WTC11 (cell line): ENCODE measurements around the gene FCN1. TPM values are rescaled to one million over a fixed set of nuclear protein-coding genes. Genes with fewer than 3 reads are reported as not detected.

Source experiments
- ATAC-seq: fragments of 200-7000 bp; cut with Tn5 transposase; 2 replicates; pipeline ENCODE4 v1.10.0; 2021; ENCODE audit warnings: mild to moderate bottlenecking, moderate library complexity
- CTCF ChIA-PET: fragments of 300-600 bp; sonication (Branson Sonifier 250); formaldehyde crosslinking; loops from one replicate; lab custom pipeline; 2021; ENCODE audit warnings: antibody characterized with exemption; lab: Charles Lee
- POLR2A ChIA-PET: fragments of 350-600 bp; sonication (Branson Sonifier 250); formaldehyde crosslinking; loops from one replicate; lab custom pipeline; 2021; ENCODE audit warnings: antibody characterized with exemption; lab: Charles Lee
- DNase-seq: peaks from one replicate; pipeline ENCODE4 v3.0.0; 2021; ENCODE audit warnings: low spot score
- H3K27ac Mint-ChIP-seq: 2 replicates; pipeline ENCODE4 v1.8.0; 2021; ENCODE audit warnings: mixed read lengths
- H3K27me3 Mint-ChIP-seq: 2 replicates; pipeline ENCODE4 v1.8.0; 2021; ENCODE audit warnings: low read depth, mild to moderate bottlenecking, moderate library complexity, mixed read lengths
- H3K36me3 Mint-ChIP-seq: 2 replicates; pipeline ENCODE4 v1.8.0; 2021; ENCODE audit warnings: mixed read lengths
- H3K4me1 Mint-ChIP-seq: 2 replicates; pipeline ENCODE4 v1.8.0; 2022; ENCODE audit warnings: mixed read lengths
- H3K4me3 Mint-ChIP-seq: 2 replicates; pipeline ENCODE4 v1.8.0; 2021; ENCODE audit warnings: mild to moderate bottlenecking, moderate library complexity, mixed read lengths
- H3K9me3 Mint-ChIP-seq: 2 replicates; pipeline ENCODE4 v1.8.0; 2021; ENCODE audit warnings: mixed read lengths
- ARID4B ChIP-seq: sonication (generic); formaldehyde crosslinking; IDR thresholded peaks from 2 replicates; pipeline ENCODE4 v1.8.0; 2023; ENCODE audit warnings: missing genetic modification reagents, mild to moderate bottlenecking, borderline replicate concordance
- CTCF ChIP-seq: fragments of 200-600 bp; IDR thresholded peaks from 2 replicates; pipeline ENCODE4 v1.8.0; 2022; ENCODE audit warnings: antibody characterized with exemption
- ESRRA ChIP-seq: sonication (generic); formaldehyde crosslinking; IDR thresholded peaks from 2 replicates; pipeline ENCODE4 v1.8.1; 2022; ENCODE audit warnings: mild to moderate bottlenecking, missing genetic modification reagents, borderline replicate concordance
- FOXJ3 ChIP-seq: sonication (generic); formaldehyde crosslinking; IDR thresholded peaks from 2 replicates; pipeline ENCODE4 v1.9.0; 2021; ENCODE audit warnings: missing genetic modification reagents, mild to moderate bottlenecking, borderline replicate concordance
- FOXK1 ChIP-seq: sonication (generic); formaldehyde crosslinking; IDR thresholded peaks from 2 replicates; pipeline ENCODE4 v1.8.0; 2022; ENCODE audit warnings: mild to moderate bottlenecking, moderate library complexity, missing genetic modification reagents
- HMGA2 ChIP-seq: fragments of 250-450 bp; sonication (Bioruptor Pico); IDR thresholded peaks from 2 replicates; pipeline ENCODE4 v1.4.0; 2021; ENCODE audit warnings: mild to moderate bottlenecking, moderate library complexity
- NFATC4 ChIP-seq: fragments of 250-450 bp; sonication (Bioruptor Pico); IDR thresholded peaks from 2 replicates; pipeline ENCODE4 v1.9.0; 2021; ENCODE audit warnings: mild to moderate bottlenecking
- NR3C1 ChIP-seq: sonication (generic); formaldehyde crosslinking; conservative IDR thresholded peaks from 2 replicates; pipeline ENCODE4 v1.8.1; 2023; ENCODE audit warnings: low read depth, mild to moderate bottlenecking, missing genetic modification reagents
- RELA ChIP-seq: sonication (generic); formaldehyde crosslinking; IDR thresholded peaks from 2 replicates; pipeline ENCODE4 v1.8.1; 2022; ENCODE audit warnings: missing genetic modification reagents, mild to moderate bottlenecking, borderline replicate concordance
- RORB ChIP-seq: fragments of 250-450 bp; sonication (Bioruptor Pico); IDR thresholded peaks from 2 replicates; pipeline ENCODE4 v1.9.0; 2021; ENCODE audit warnings: mild to moderate bottlenecking
- SOX15 ChIP-seq: fragments of 250-450 bp; sonication (Bioruptor Pico); IDR thresholded peaks from 2 replicates; pipeline ENCODE4 v1.9.0; 2021; ENCODE audit warnings: mild to moderate bottlenecking
- TP53 ChIP-seq: sonication (generic); formaldehyde crosslinking; IDR thresholded peaks from 2 replicates; pipeline ENCODE4 v1.8.1; 2023; ENCODE audit warnings: mild to moderate bottlenecking, missing genetic modification reagents
- USF2 ChIP-seq: sonication (generic); formaldehyde crosslinking; IDR thresholded peaks from 2 replicates; pipeline ENCODE4 v1.8.1; 2023; ENCODE audit warnings: mild to moderate bottlenecking, missing genetic modification reagents, moderate library complexity
- ZNF121 ChIP-seq: sonication (generic); formaldehyde crosslinking; IDR thresholded peaks from 2 replicates; pipeline ENCODE4 v1.8.0; 2023; ENCODE audit warnings: missing genetic modification reagents
- ZNF138 ChIP-seq: sonication (generic); formaldehyde crosslinking; conservative IDR thresholded peaks from 2 replicates; pipeline ENCODE4 v1.8.1; 2022; ENCODE audit warnings: mild to moderate bottlenecking, moderate library complexity, missing genetic modification reagents
- ZNF263 ChIP-seq: sonication (generic); formaldehyde crosslinking; IDR thresholded peaks from 2 replicates; pipeline ENCODE4 v1.8.1; 2022; ENCODE audit warnings: low read depth, mild to moderate bottlenecking, moderate library complexity, missing genetic modification reagents
- ZNF396 ChIP-seq: fragments of 250-450 bp; sonication (Bioruptor Pico); IDR thresholded peaks from 2 replicates; pipeline ENCODE4 v1.8.0; 2021; ENCODE audit warnings: mild to moderate bottlenecking, moderate library complexity, borderline replicate concordance
- ZNF671 ChIP-seq: fragments of 250-450 bp; sonication (Bioruptor Pico); IDR thresholded peaks from 2 replicates; pipeline ENCODE4 v1.8.0; 2021; ENCODE audit warnings: mild to moderate bottlenecking
- ZSCAN18 ChIP-seq: fragments of 250-450 bp; sonication (Bioruptor Pico); IDR thresholded peaks from 2 replicates; pipeline ENCODE4 v2.1.2; 2022; ENCODE audit warnings: mild to moderate bottlenecking, moderate library complexity
- total RNA-seq: library from RNA; stranded (reverse); gene quantifications from 3 replicates; pipeline ENCODE4 v1.2.3, GENCODE V29; 2021
- TF ChIP-seq, protein P1 (sequence below): sonication (generic); formaldehyde crosslinking; IDR thresholded peaks from 2 replicates; pipeline ENCODE4 v1.8.0; 2023; ENCODE audit warnings: missing genetic modification reagents

Gene FCN1
- total RNA-seq, 1 experiment from 2014 or later: not detected

DNA sequence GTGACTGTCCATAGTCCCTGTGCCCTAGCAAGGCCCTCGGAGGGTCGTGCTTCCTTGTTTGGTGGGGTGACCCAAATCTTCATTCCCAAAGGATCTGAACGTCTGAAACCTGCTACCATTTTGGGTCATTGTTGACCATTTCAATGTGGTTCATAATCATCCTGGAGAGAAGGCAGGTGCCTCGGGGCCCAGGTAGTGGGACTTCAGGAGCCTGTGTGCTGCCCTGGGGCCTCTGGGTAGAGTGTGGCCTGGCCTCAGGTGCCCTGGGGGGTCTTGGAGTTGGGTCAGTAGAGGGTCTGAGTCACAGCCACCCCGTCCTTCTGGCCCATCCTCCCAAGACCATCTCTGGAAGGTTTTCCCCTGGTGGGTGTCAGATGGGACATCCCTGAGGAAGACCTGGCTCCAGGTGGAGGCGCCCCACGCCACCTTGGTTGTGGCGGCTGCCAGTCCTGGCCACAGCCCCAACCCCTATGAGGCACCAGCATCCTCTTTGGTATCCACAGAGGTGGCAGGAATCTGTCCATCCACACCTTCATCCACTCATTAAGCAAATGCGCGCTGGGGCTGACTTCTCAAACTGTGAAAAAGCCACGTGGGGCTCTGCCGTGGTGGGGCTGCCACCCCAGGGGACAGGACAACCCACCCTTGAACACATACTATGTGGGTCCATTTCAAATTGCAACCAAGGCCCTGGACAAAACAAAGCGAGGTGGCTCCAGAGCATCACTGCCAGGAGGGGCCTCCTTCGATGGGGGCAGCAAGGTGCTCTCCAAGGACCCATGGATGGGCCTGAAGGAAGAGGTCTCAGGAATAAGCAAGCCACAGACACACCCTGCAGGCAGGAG lies 41.6 kb upstream of the FCN1 start (continued):
- TF ChIP-seq ARID4B (CRISPR knock-in tag) (no peak), FOXJ3 (CRISPR knock-in tag) (no peak), FOXK1 (CRISPR knock-in tag) (no peak), ZNF138 (CRISPR knock-in tag) (no peak), ZNF671 (CRISPR knock-in tag) (no peak), NR3C1 (CRISPR knock-in tag) (no peak), SOX15 (CRISPR knock-in tag) (no peak), ZSCAN18 (CRISPR knock-in tag) (no peak), RORB (CRISPR knock-in tag) (no peak), CTCF (no peak), USF2 (no peak)

DNA sequence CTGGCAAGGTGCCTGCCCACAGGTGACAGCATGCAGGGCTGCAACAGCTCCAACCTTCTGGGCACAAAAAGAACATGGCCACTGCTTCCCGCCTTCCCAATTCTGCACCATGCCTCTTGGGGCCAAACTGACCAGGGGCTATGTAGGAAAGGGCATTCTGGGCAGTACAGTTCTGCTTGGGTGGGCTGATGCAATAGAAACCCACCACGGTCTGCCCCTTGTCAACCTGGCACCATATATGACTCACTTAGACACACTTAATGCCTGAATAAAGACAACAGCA lies 40.2 kb upstream of the FCN1 start:
- ATAC-seq (no peak), DNase-seq (no peak)
- TF ChIP-seq ESRRA (CRISPR knock-in tag): no peak
- no peak for TF ChIP-seq NFATC4 (CRISPR knock-in tag)
- no peak for TF ChIP-seq TP53 (CRISPR knock-in tag)
- TF ChIP-seq, protein P1, sequence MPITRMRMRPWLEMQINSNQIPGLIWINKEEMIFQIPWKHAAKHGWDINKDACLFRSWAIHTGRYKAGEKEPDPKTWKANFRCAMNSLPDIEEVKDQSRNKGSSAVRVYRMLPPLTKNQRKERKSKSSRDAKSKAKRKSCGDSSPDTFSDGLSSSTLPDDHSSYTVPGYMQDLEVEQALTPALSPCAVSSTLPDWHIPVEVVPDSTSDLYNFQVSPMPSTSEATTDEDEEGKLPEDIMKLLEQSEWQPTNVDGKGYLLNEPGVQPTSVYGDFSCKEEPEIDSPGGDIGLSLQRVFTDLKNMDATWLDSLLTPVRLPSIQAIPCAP (CRISPR knock-in tag): no peak
- TF ChIP-seq HMGA2: no peak
- TF ChIP-seq ZNF396: no peak
- no peak for TF ChIP-seq NR3C1 (CRISPR knock-in tag)
- TF ChIP-seq RELA (CRISPR knock-in tag): no peak
- TF ChIP-seq ZNF263: no peak
- no peak for TF ChIP-seq ZNF121
- no peak for TF ChIP-seq ZNF671 (CRISPR knock-in tag)
- TF ChIP-seq, all 79 proteins: peak for 0
- Mint-ChIP-seq H3K36me3 (no peaks in the 10 kb centered on the region), H3K4me1 (no peaks in the 10 kb centered on the region; the same call in 1 of the 2 replicates), H3K9me3 (peaks cover 12% of the 10 kb centered on the region), H3K4me3 (no peak overlapping the region), H3K27me3 (no peaks in the 10 kb centered on the region), H3K27ac (no peak overlapping the region)
- POLR2A ChIA-PET: no interaction called here
- CTCF ChIA-PET: interaction anchor here (0.5 kb wide), 1 partner anchor 176 kb away, joined by 3 read pairs; no protein-coding TSS in a partner anchor
